ENCODE measurements around the gene CD163.

- TF ChIP-seq CTCF (IDR thresholded peaks at IDR 0.05; ENCODE audit: low read depth, low read length, poor library complexity, severe bottlenecking) (no peak), EZH2phosphoT487 (IDR thresholded peaks at IDR 0.05; ENCODE audit: borderline replicate concordance, low read length) (no peak)
Observed at GRCh38 chr12:7434670-7435069, 68.9 kb downstream of the CD163 start.
